ENCODE measurements around the gene AADACL3. TPM values are rescaled to one million over a fixed set of nuclear protein-coding genes. Genes with fewer than 3 reads are reported as not detected.

Gene AADACL3, protein sequence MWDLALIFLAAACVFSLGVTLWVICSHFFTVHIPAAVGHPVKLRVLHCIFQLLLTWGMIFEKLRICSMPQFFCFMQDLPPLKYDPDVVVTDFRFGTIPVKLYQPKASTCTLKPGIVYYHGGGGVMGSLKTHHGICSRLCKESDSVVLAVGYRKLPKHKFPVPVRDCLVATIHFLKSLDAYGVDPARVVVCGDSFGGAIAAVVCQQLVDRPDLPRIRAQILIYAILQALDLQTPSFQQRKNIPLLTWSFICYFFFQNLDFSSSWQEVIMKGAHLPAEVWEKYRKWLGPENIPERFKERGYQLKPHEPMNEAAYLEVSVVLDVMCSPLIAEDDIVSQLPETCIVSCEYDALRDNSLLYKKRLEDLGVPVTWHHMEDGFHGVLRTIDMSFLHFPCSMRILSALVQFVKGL
- not detected in 2 replicates for total RNA-seq

DNA sequence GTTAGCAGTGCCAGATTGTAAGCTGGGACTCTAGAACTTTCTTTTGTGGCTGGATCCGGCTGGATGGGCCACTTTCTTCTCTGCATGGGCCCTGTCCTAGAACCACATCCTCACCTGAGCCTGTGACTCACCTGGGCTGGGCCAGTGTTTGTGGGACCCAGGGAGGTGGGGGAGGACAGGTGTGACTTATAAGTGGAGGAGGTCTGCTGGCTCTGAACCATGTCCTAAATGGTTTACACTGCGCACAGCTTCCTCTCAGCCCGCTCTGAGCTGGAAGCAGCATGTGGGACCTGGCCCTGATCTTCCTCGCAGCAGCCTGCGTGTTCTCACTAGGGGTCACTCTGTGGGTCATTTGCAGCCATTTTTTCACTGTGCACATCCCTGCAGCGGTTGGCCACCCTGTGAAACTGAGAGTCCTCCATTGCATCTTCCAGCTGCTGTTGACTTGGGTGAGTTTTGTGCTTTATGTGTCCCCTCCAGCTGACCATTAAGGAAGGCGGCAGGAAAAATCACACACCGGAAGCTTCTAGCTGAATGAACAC lies at the start of gene AADACL3:
TSS of gene AADACL3 (plus strand) at position 215 of the 542 bp plus-strand sequence. CDS start at position 282, 67 bp downstream.

DNA sequence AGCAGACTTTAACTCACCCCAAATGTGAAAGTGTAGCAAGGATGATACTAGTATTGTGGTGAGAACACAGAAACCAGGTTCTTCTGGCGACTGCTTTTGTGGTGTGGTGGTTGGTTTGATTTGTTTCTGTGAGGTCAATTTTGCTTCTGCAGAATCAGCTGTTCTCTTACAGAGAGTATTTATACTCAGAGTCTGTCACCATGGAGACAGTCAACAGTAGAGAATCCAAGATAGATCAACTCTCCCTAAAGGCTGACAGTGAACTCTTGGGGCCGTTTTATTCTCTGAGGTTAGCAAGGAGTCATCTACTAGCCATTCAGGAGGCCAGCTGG lies 30.0 kb downstream of the AADACL3 start, which contains the start of gene CFAP107:
TSS of gene CFAP107 (plus strand) at position 209 of the 332 bp plus-strand sequence. CDS start 231 bp downstream, outside the sequence.

DNA sequence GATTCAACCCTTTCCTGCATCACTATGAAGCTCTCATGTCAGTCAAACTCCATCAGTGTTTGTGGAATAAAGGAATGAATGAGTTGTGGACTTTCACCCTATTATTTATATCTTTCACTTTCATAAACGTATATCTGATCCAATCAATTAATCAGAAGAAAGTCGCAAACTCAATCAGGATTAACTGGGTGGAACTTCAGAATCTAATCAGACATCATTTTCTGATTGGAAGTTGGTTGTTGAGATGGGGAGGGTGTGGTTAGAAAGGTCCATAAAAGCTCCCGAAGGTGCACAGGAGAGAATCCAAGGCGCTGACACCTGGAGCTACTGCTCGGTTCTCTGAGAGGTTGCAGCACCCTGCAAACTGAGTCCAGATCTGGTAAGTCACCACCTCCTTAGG lies 57.5 kb downstream of the AADACL3 start, which contains the start of gene PRAMEF12:
TSS of gene PRAMEF12 (plus strand) at position 301 of the 400 bp plus-strand sequence. CDS start 1,130 bp downstream, outside the sequence.

Other genes with a start within 250 kb of the AADACL3 start
- gene DHRS3, start 97.9 kb upstream of the AADACL3 start, total RNA-seq = 89.0 and 92.5 TPM in 2 replicates
- not detected in 2 replicates for gene AADACL4, start 72.0 kb upstream of the AADACL3 start, total RNA-seq
- not detected in 2 replicates for gene CFAP107, start 30.1 kb downstream of the AADACL3 start, total RNA-seq
- gene PRAMEF12, start 57.6 kb downstream of the AADACL3 start, total RNA-seq = not detected in 2 replicates
- not detected in 2 replicates for gene PRAMEF1, start 75.3 kb downstream of the AADACL3 start, total RNA-seq
- not detected in 2 replicates for gene PRAMEF11, start 115.3 kb downstream of the AADACL3 start, total RNA-seq
- gene HNRNPCL1, start 132.6 kb downstream of the AADACL3 start, total RNA-seq = not detected in 2 replicates
- gene PRAMEF2, start 141.0 kb downstream of the AADACL3 start, total RNA-seq = not detected in 2 replicates
- gene PRAMEF4, start 170.1 kb downstream of the AADACL3 start, total RNA-seq = not detected in 2 replicates
- not detected in 2 replicates for gene PRAMEF10, start 182.2 kb downstream of the AADACL3 start, total RNA-seq
- not detected in 2 replicates for gene PRAMEF7, start 200.5 kb downstream of the AADACL3 start, total RNA-seq
- gene PRAMEF6, start 231.5 kb downstream of the AADACL3 start, total RNA-seq = not detected in 2 replicates

Measured in bladder microvascular endothelial cell (primary cell).